Measurements from ENCODE around the gene ODF4. TPM values are rescaled to one million over a fixed set of nuclear protein-coding genes. Genes with fewer than 3 reads are reported as not detected.
A peak's percentile ranks its signal among the peaks of the same experiment; 100 is the strongest.

Gene ODF4, protein sequence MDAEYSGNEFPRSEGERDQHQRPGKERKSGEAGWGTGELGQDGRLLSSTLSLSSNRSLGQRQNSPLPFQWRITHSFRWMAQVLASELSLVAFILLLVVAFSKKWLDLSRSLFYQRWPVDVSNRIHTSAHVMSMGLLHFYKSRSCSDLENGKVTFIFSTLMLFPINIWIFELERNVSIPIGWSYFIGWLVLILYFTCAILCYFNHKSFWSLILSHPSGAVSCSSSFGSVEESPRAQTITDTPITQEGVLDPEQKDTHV
- total RNA-seq (2013; cell fraction: nucleolus; rRNA removed), result not detected in 2 replicates
- not detected in 2 replicates for total RNA-seq (2014; rRNA removed)
- not detected in 2 replicates for total RNA-seq (2014; rRNA removed; fragmentation: Illumina TruSeq; extraction: Trizol)
- not detected in 2 replicates for total RNA-seq (2021)
- not detected for polyA plus RNA-seq (2011; ENCODE audit: low read depth)
- not detected in 2 replicates for polyA plus RNA-seq (2011; rRNA removed)
- polyA plus RNA-seq (2011; cell fraction: cytosol; rRNA removed), result not detected in 2 replicates
- polyA plus RNA-seq (2011; cell fraction: nucleus; rRNA removed), result not detected in 2 replicates
- not detected in 2 replicates for polyA plus RNA-seq (2012)
- not detected in 2 replicates for polyA plus RNA-seq (2014; fragmentation: Illumina TruSeq; extraction: Trizol)
- not detected for polyA plus RNA-seq (2014; fragmentation: Nextera tagmentation; extraction: Ambion mirVana)
- not detected in 2 replicates for polyA plus RNA-seq (2014; rRNA removed)
- not detected for polyA plus RNA-seq (2016; fragmentation: Nextera tagmentation; extraction: Ambion mirVana)
- polyA minus RNA-seq (2011; rRNA and poly(A)+ RNA removed), result not detected in 2 replicates
- polyA minus RNA-seq (2011; cell fraction: cytosol; rRNA and poly(A)+ RNA removed), result not detected in 2 replicates
- not detected in 2 replicates for polyA minus RNA-seq (2011; cell fraction: nucleus; rRNA and poly(A)+ RNA removed)
- not detected for Bru-seq, nascent RNA
- not detected for BruChase-seq, experiment 1, labeled RNA remaining after a 6-hour chase
- not detected for BruChase-seq, experiment 2, labeled RNA remaining after a 2-hour chase
- long read RNA-seq, experiment 1, result 0 reads
- long read RNA-seq, experiment 2, result 0 reads

GRCh38 chr17:8339540-8339939 is at the start of gene ODF4:
Gene ODF4, plus strand, starts transcription at chr17:8339840. Its CDS starts 212 bp downstream, at chr17:8340052.
- intact Hi-C loops (cut with micrococcal nuclease; ENCODE audit: unreplicated experiment) (no loop called here), in situ Hi-C loops (cut with MboI) (no loop called here)
- no peak for TF ChIP-seq RUNX3 (IDR thresholded peaks at IDR 0.05; ENCODE audit: low read length)
- H4K20me1 ChIP-seq (ENCODE audit: control insufficient read depth, insufficient read depth), result no peaks in the 10 kb centered on the region
- ChIA-PET POLR2A (no interaction called here), SMC1A (ENCODE audit: uncharacterized antibody, unreplicated experiment) (interaction anchor here (0.6 kb wide), 1 partner anchor 567 kb away, joined by 3 read pairs; no protein-coding TSS in a partner anchor), CTCF (no interaction called here), RAD21 (ENCODE audit: unreplicated experiment) (no interaction called here)
- ATAC-seq (no peak), FAIRE-seq (no peak), DNase-seq (ENCODE audit: low read depth, low spot score) (no peak)
- no peaks in the 10 kb centered on the region; a peak in 1 of 4 replicates for H3K27me3 ChIP-seq (replicated peaks in 1 of 2; ENCODE audit: control insufficient read depth in 2 of 2, insufficient read depth in 2 of 2, low read length in 1 of 2)
- H2AFZ ChIP-seq (ENCODE audit: control insufficient read depth, low read depth, low read length), result no peak within 1 kb of the TSS
- no peaks in the 10 kb centered on the region for H3K9me3 ChIP-seq (replicated peaks; ENCODE audit: control insufficient read depth, insufficient read depth, low read length)
- 12% methylated on average over 2 of the region's 2 CpGs for WGBS (ENCODE audit: insufficient coverage, insufficient replicate concordance, low lambda C conversion rate, missing lambda C conversion rate)
- no peak within 1 kb of the TSS for H3K27ac ChIP-seq (ENCODE audit: control insufficient read depth, insufficient read depth)
- no peaks in the 10 kb centered on the region for H3K36me3 ChIP-seq (ENCODE audit: control insufficient read depth in 2 of 2, insufficient read depth in 2 of 2, low read length in 1 of 2)
- H3K4me2 ChIP-seq (ENCODE audit: control insufficient read depth, insufficient read depth), result no peak within 1 kb of the TSS
- no peaks in the 10 kb centered on the region for H3K4me1 ChIP-seq (ENCODE audit: control insufficient read depth, insufficient read depth, low read length)
- BruUV-seq (replicated peaks), result no TSS peak
- no peaks in the 10 kb centered on the region for H3K79me2 ChIP-seq (ENCODE audit: control insufficient read depth, insufficient read depth, low read length)
- no peak within 1 kb of the TSS for H3K9ac ChIP-seq (ENCODE audit: control insufficient read depth, insufficient read depth, low read length)
- H3K4me3 ChIP-seq, result no peak within 1 kb of the TSS

GRCh38 chr17:8290043-8290442 is 49.6 kb upstream of the ODF4 start:
- ChIA-PET CTCF (no interaction called here), SMC1A (ENCODE audit: uncharacterized antibody, unreplicated experiment) (interaction anchor here (1.8 kb wide), 1 partner anchor 40 kb away, joined by 4 read pairs; the partner anchor contains the start of gene PFAS), POLR2A (interaction anchor here (2.2 kb wide), 1 partner anchor 42 kb away, joined by 19 read pairs; the partner anchor contains the start of genes CTC1 and PFAS), RAD21 (ENCODE audit: unreplicated experiment) (no interaction called here)
- no peak for ATAC-seq
- TF ChIP-seq IKZF1 (conservative IDR thresholded peaks at IDR 0.05) (no peak), RFX5 (IDR thresholded peaks at IDR 0.05; ENCODE audit: low read depth, low read length) (no peak), ZZZ3 (IDR thresholded peaks at IDR 0.05; ENCODE audit: control insufficient read depth, insufficient read length, low read depth) (no peak), SIN3A (IDR thresholded peaks at IDR 0.05; ENCODE audit: low read depth, low read length) (no peak), SREBF1 (IDR thresholded peaks at IDR 0.05; ENCODE audit: low read length) (no peak), CREM (IDR thresholded peaks at IDR 0.05; ENCODE audit: low read depth) (no peak), PBX3 (IDR thresholded peaks at IDR 0.05; ENCODE audit: insufficient replicate concordance, low read depth, low read length) (no peak)
- TF ChIP-seq, protein P1, sequence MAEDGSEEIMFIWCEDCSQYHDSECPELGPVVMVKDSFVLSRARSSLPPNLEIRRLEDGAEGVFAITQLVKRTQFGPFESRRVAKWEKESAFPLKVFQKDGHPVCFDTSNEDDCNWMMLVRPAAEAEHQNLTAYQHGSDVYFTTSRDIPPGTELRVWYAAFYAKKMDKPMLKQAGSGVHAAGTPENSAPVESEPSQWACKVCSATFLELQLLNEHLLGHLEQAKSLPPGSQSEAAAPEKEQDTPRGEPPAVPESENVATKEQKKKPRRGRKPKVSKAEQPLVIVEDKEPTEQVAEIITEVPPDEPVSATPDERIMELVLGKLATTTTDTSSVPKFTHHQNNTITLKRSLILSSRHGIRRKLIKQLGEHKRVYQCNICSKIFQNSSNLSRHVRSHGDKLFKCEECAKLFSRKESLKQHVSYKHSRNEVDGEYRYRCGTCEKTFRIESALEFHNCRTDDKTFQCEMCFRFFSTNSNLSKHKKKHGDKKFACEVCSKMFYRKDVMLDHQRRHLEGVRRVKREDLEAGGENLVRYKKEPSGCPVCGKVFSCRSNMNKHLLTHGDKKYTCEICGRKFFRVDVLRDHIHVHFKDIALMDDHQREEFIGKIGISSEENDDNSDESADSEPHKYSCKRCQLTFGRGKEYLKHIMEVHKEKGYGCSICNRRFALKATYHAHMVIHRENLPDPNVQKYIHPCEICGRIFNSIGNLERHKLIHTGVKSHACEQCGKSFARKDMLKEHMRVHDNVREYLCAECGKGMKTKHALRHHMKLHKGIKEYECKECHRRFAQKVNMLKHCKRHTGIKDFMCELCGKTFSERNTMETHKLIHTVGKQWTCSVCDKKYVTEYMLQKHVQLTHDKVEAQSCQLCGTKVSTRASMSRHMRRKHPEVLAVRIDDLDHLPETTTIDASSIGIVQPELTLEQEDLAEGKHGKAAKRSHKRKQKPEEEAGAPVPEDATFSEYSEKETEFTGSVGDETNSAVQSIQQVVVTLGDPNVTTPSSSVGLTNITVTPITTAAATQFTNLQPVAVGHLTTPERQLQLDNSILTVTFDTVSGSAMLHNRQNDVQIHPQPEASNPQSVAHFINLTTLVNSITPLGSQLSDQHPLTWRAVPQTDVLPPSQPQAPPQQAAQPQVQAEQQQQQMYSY (CRISPR knock-in tag; IDR thresholded peaks at IDR 0.05), result no peak
- peaks cover 28% of the 10 kb centered on the region for H3K4me1 ChIP-seq (ENCODE audit: control insufficient read depth, insufficient read depth, low read length)
- no peak for DNase-seq (ENCODE audit: low read depth, low spot score)
- intact Hi-C loops (cut with micrococcal nuclease; ENCODE audit: unreplicated experiment) (no loop called here), in situ Hi-C loops (cut with MboI) (no loop called here)
- H3K4me2 ChIP-seq (ENCODE audit: control insufficient read depth, insufficient read depth), result peak overlapping the region; percentile 88
- no peak overlapping the region for H2AFZ ChIP-seq (ENCODE audit: control insufficient read depth, low read depth, low read length)
- peak overlapping the region; percentile 93; the same call in 1 of the 2 replicates for H3K4me3 ChIP-seq
- no peaks in the 10 kb centered on the region for H3K36me3 ChIP-seq (ENCODE audit: control insufficient read depth in 2 of 2, insufficient read depth in 2 of 2, low read length in 1 of 2)
- peaks cover 6% of the 10 kb centered on the region for H3K79me2 ChIP-seq (ENCODE audit: control insufficient read depth, insufficient read depth, low read length)
- H3K27me3 ChIP-seq (replicated peaks in 1 of 2; ENCODE audit: control insufficient read depth in 2 of 2, insufficient read depth in 2 of 2, low read length in 1 of 2), result no peaks in the 10 kb centered on the region
- H3K27ac ChIP-seq (ENCODE audit: control insufficient read depth, insufficient read depth), result no peak overlapping the region
- H3K9ac ChIP-seq (ENCODE audit: control insufficient read depth, insufficient read depth, low read length), result peak overlapping the region; percentile 92; the same call in 1 of the 2 replicates
- no peaks in the 10 kb centered on the region for H4K20me1 ChIP-seq (ENCODE audit: control insufficient read depth, insufficient read depth)
- FAIRE-seq, result no peak
- no TSS peak for BruUV-seq (replicated peaks)
- H3K9me3 ChIP-seq (replicated peaks; ENCODE audit: control insufficient read depth, insufficient read depth, low read length), result no peaks in the 10 kb centered on the region
- 13% methylated on average over 3 of the region's 3 CpGs for WGBS (ENCODE audit: insufficient coverage, insufficient replicate concordance, low lambda C conversion rate, missing lambda C conversion rate)
